HG03460 (cell line): ENCODE results near the gene PPIP5K1.

ENCODE experiments used
- ATAC-seq: cut with Tn5 transposase; IDR thresholded peaks from one replicate; pipeline ENCODE4 v1.9.1; 2021; ENCODE audit not compliant: unreplicated experiment

Gene PPIP5K1

DNA sequence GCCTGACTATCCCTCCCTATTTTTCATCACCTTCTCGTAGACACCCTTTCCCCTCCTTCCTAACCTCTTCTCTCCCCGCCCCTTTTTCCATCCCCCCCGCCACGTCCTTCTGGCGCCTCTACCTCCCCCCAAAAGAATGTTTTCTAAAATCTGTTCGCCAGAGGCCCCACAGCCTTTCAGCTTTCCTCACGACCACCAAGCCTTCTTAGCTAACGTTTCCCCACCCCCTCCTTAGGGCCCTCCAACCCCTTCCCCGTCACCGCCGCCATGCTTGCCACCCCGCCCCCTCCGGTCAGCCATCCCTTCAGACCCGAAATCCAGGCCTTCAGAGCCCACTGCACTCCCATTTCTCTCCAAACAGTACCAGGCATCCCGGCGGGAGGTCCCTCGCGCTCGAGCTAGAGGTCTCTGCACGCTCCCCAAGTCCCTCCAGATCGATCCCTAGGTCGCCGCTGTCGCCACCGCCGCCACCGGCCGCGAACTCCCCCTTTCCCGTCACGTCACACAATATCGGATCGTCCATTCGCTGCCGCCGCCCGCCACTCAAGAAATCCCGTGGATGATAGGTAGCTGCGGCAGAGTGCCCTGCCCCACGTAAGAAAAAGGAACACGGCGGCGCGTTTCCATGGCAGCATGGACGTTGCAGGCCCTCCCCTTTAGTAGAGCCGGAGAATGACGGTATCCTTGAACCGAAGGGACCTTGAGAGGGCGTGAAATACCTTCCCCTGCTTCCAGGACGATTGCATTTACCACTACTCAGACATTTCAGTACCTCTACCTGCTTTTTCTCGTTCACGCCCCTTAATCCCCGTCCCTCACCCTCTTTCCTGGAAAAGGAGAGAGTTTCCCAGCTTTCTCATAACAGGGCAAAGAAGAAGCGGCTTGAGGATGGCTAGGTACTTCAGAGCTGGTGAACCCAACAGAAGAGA, 97.1 kb downstream of the PPIP5K1 start, which contains the start of gene TP53BP1:
Gene TP53BP1, minus strand, starts transcription at position 484 of the 929 bp plus-strand sequence. Its CDS starts 113 bp downstream, at position 371.
- ATAC-seq: peak; percentile 96

DNA sequence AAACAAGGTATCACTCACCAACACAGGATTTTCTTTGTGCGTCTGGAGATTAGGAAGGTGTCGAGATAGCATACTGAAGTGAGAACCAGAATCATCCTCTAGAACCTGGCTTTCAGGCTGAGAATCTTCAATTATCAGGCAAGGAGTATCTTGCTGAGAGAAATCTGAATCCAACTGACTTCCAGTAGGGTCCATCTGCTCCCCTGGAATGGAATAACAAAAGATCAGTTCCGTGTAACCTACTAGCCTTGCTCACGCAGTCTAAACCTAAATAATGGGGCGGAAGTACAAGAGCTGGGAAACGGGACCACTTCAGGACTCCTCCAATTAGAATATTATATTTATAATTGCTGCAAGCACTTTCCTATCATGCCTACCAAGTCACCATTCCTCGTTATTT, 97.7 kb downstream of the PPIP5K1 start:
- no peak for ATAC-seq

DNA sequence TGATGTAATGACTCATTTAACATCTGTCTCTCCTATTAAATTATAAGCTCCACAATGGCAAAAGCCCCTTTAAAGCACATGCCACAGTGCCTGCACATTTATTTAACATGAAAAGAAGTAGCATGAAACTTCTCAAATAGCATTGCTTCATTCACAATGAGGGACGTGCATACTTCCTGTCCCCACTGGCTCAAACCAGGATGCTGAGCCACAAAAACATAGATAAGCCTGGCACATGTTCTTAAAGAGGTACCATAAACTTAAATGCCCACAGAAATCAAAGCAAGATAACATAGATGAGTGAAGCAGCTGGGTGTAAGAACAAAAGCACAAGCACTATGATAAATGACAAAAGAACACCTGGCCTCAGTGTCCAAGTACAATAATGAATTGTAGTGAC, 100.8 kb downstream of the PPIP5K1 start:
- no peak for ATAC-seq

DNA sequence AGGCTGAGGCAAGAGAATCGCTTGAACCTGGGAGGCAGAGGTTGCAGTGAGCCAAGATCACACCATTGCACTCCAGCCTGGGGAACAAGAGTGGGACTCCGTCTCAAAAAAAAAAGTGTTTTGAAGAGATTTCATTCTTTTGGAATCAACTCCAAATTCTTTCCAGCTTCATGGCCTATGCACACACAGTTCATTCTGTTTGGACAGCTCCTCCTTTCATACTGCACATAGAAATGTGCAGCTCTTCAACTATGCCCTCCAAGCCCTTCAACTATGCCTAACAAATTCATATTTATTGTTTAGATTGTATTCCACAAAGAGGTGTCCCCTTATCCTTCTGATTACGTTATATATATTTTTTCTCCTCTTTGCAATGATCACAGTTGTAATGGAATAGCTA, 101.2 kb downstream of the PPIP5K1 start:
- ATAC-seq: no peak

DNA sequence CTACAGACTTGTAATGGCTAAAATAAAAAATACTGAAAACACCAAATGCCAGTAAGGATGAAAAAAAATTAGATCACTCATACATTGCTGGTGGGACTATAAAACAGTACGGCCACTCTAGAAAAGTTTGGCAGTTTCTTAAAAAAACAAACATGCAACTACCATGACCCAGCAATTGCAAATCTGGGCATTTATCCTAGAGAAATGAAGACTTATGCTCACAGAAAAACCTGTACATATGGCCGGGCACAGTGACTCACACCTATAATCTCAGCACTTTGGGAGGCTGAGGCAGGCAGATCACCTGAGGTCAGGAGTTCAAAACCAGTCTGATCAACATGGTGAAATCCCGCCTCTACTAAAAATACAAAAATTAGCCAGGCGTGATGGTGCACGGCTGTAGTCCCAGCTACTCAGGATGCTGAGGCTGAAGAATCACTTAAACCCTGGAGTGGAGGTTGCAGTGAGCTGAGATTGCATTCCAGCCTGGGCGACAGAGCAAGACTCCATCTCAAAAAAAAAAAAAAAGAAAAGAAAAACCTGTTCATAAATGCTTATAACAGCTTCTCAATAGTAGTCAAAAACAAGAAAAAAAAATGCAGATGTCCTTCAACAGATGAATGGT, 102.6 kb downstream of the PPIP5K1 start:
- ATAC-seq: no peak

DNA sequence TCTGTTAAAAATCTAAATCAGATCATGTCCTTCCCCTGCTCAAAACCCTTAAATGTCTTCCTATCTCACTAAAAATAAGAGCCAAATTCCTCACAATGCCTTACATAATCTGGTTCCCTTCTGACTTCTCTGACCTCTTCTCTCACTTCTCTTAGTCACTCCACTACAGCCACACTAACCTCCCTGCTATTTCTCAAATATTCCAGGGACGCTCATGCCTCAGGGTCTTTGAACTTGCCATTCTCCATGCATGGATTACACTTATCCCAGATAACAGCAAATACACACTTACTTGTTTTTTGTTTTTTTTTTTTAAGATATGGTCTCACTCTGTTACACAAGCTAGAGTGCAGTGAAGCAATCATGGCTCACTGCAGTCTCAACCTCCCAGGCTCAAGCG, 105.6 kb downstream of the PPIP5K1 start:
- ATAC-seq: no peak
